KMS-11 (cell line): ENCODE measurements around the gene CDC25A.

Source experiments
- H2AFZ ChIP-seq: fragments of 200-600 bp; sonication (generic); 2 replicates; pipeline ENCODE4 v1.6.1; 2016; ENCODE audit warnings: antibody characterized with exemption, mixed run types, low read depth
- H3K27ac ChIP-seq: fragments of 200-600 bp; sonication (generic); 2 replicates; pipeline ENCODE4 v1.6.1; 2016; ENCODE audit warnings: mild to moderate bottlenecking, mixed run types
- H3K27me3 ChIP-seq: fragments of 200-600 bp; sonication (generic); 2 replicates; pipeline ENCODE4 v1.6.1; 2017; ENCODE audit warnings: mild to moderate bottlenecking, low read depth, mixed run types, moderate library complexity; ENCODE audit not compliant: insufficient read depth
- H3K36me3 ChIP-seq: fragments of 200-600 bp; sonication (generic); 2 replicates; pipeline ENCODE4 v1.6.1; 2017; ENCODE audit warnings: mild to moderate bottlenecking, mixed run types; ENCODE audit not compliant: insufficient read depth
- H3K4me1 ChIP-seq: fragments of 200-600 bp; sonication (generic); 2 replicates; pipeline ENCODE4 v1.6.1; 2016; ENCODE audit warnings: mild to moderate bottlenecking, low read depth, mixed run types; ENCODE audit not compliant: poor library complexity, severe bottlenecking
- H3K4me2 ChIP-seq: fragments of 200-600 bp; sonication (generic); 2 replicates; pipeline ENCODE4 v1.7.0; 2016; ENCODE audit warnings: mild to moderate bottlenecking, mixed run types
- H3K4me3 ChIP-seq: fragments of 200-600 bp; sonication (generic); IDR thresholded peaks from 2 replicates; pipeline ENCODE4 v1.6.1; 2017; ENCODE audit warnings: low read depth, low read length, mixed read lengths; ENCODE audit not compliant: insufficient read depth
- H3K79me2 ChIP-seq: fragments of 200-600 bp; sonication (generic); 2 replicates; pipeline ENCODE4 v1.6.1; 2016; ENCODE audit warnings: low read depth, mixed run types; ENCODE audit not compliant: insufficient read depth
- H3K9ac ChIP-seq: fragments of 200-600 bp; sonication (generic); 2 replicates; pipeline ENCODE4 v1.6.1; 2016; ENCODE audit warnings: mild to moderate bottlenecking, mixed run types
- H4K20me1 ChIP-seq: fragments of 200-600 bp; sonication (generic); 2 replicates; pipeline ENCODE4 v1.6.1; 2016; ENCODE audit warnings: mild to moderate bottlenecking, mixed run types; ENCODE audit not compliant: insufficient read depth
- TF ChIP-seq, protein P1 (sequence below): fragments of 200-600 bp; sonication (generic); conservative IDR thresholded peaks from 2 replicates; pipeline ENCODE4 v1.6.1; 2017; ENCODE audit warnings: low read depth, mild to moderate bottlenecking, antibody characterized with exemption, low read length, moderate library complexity, mixed read lengths

The CDC25A gene

DNA sequence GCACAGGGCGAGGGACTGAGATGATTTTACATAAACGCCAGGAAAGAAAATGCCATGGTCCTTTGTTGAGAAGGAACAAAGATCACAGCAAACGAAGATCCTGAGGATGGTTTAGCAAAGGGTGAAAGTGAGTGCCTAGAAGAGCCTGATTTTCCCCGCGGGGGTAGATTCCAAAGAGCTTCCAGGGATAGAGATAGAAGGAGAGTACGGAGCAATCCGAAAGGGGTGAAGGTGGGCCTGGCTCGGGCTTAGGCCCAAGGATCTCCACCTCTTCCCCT, 977 bp downstream of the CDC25A start:
- H3K4me1 ChIP-seq = peaks cover 22% of the 10 kb centered on the region
- H3K4me2 ChIP-seq = peak overlapping the region; percentile 42; the same call in 1 of the 2 replicates
- H3K27me3 ChIP-seq = no peaks in the 10 kb centered on the region
- peak overlapping the region; percentile 33 for H2AFZ ChIP-seq
- peaks cover 43% of the 10 kb centered on the region for H3K79me2 ChIP-seq
- peak overlapping the region; percentile 51 for H3K27ac ChIP-seq
- H3K4me3 ChIP-seq = peak overlapping the region; percentile 80
- H3K9ac ChIP-seq = peak overlapping the region; percentile 73; the same call in 1 of the 2 replicates
- TF ChIP-seq, protein P1, sequence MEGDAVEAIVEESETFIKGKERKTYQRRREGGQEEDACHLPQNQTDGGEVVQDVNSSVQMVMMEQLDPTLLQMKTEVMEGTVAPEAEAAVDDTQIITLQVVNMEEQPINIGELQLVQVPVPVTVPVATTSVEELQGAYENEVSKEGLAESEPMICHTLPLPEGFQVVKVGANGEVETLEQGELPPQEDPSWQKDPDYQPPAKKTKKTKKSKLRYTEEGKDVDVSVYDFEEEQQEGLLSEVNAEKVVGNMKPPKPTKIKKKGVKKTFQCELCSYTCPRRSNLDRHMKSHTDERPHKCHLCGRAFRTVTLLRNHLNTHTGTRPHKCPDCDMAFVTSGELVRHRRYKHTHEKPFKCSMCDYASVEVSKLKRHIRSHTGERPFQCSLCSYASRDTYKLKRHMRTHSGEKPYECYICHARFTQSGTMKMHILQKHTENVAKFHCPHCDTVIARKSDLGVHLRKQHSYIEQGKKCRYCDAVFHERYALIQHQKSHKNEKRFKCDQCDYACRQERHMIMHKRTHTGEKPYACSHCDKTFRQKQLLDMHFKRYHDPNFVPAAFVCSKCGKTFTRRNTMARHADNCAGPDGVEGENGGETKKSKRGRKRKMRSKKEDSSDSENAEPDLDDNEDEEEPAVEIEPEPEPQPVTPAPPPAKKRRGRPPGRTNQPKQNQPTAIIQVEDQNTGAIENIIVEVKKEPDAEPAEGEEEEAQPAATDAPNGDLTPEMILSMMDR = no peak
- H3K36me3 ChIP-seq = peaks cover 4% of the 10 kb centered on the region; the same call in 1 of the 2 replicates
- no peaks in the 10 kb centered on the region for H4K20me1 ChIP-seq

DNA sequence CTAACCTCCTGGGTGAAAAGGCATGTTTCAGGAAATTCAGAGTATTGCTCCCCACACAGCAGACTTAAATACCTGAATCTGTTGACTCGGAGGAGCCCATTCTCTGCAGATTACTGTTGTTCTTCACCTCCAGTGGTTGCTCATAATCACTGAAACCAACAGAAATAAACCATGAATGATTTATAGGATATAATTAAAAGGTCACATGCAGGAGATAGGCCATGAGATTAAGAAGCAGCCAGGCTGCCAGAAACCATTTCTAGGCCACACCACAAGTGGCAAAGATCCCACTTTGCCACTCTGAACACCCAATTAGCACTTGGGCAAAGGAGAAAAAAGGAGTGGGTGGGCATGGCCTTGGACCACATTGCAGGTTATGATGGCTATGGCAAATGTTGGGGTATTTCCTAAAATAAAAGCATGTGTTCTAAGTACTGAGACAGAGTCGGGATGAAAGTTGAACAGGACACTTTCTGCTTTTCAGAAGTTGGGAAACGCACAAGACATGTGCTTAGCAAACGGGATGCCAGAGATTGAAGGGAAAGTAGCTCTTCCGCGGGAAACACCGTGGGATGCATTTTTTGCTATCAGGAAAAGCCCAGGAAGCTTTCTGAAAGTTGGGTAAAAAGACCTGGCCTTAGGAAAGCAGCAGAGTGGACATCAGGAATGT, 1.5 kb downstream of the CDC25A start:
- H3K36me3 ChIP-seq = peaks cover 4% of the 10 kb centered on the region; the same call in 1 of the 2 replicates
- H4K20me1 ChIP-seq = no peaks in the 10 kb centered on the region
- peak overlapping the region; percentile 80 for H3K4me3 ChIP-seq
- peak overlapping the region; percentile 51; the same call in 1 of the 2 replicates for H3K27ac ChIP-seq
- TF ChIP-seq, protein P1 = no peak
- no peaks in the 10 kb centered on the region for H3K27me3 ChIP-seq
- no peak overlapping the region for H2AFZ ChIP-seq
- H3K79me2 ChIP-seq = peaks cover 46% of the 10 kb centered on the region
- H3K4me1 ChIP-seq = peaks cover 26% of the 10 kb centered on the region
- H3K4me2 ChIP-seq = peak overlapping the region; percentile 42
- H3K9ac ChIP-seq = peak overlapping the region; percentile 73; the same call in 1 of the 2 replicates

DNA sequence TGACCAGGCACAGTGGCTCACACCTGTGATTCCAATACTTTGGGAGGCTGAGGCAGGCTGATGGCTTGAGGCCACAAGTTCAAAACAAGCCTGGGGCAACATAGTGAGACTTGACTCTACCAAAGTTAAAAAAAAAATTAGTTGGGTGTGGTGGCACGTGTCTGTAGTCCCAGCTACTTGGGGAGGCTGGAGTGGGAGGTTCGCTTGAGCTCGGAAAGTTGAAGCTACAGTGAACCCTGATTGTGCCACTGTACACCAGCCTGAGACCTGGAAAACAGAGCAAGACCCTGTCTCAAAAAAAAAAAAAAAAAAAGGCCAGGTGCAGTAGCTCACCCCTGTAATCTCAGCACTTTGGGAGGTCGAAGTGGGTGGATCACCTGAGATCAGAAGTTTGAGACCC, 3.1 kb downstream of the CDC25A start:
- Histone ChIP-seq H3K9ac (no peak overlapping the region), H2AFZ (no peak overlapping the region), H3K27ac (no peak overlapping the region), H4K20me1 (no peaks in the 10 kb centered on the region), H3K4me1 (peaks cover 41% of the 10 kb centered on the region), H3K79me2 (peaks cover 60% of the 10 kb centered on the region), H3K4me3 (no peak overlapping the region), H3K27me3 (no peaks in the 10 kb centered on the region), H3K4me2 (no peak overlapping the region), H3K36me3 (peaks cover 4% of the 10 kb centered on the region; the same call in 1 of the 2 replicates)
- TF ChIP-seq, protein P1 = no peak

DNA sequence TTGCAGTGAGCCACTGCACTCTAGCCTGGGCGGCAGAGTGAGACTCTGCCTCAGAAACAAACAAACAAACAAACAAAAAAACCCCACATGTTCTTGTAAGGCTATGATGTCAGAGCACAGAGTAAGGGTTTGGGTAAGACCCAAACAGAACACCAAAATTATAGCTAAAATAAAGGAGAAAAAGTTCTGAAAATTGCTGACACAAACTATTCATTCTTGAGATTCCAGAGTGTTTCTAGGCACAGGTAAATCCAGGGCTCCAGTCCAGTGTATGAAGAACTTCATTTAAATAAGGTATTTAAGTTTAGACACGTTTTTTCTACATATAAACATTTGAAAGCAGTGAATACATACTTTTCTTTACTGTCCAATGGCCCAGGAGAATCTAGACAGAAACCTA, 3.9 kb downstream of the CDC25A start:
- H3K4me2 ChIP-seq = no peak overlapping the region
- peaks cover 41% of the 10 kb centered on the region for H3K4me1 ChIP-seq
- H3K79me2 ChIP-seq = peaks cover 66% of the 10 kb centered on the region
- no peaks in the 10 kb centered on the region for H3K27me3 ChIP-seq
- peaks cover 4% of the 10 kb centered on the region; the same call in 1 of the 2 replicates for H3K36me3 ChIP-seq
- no peak overlapping the region for H3K4me3 ChIP-seq
- no peaks in the 10 kb centered on the region for H4K20me1 ChIP-seq
- no peak overlapping the region for H2AFZ ChIP-seq
- no peak overlapping the region for H3K9ac ChIP-seq
- no peak overlapping the region for H3K27ac ChIP-seq
- TF ChIP-seq, protein P1 = no peak
